HG02970 (cell line): ENCODE results near the gene ABL1.

Experiments
- ATAC-seq: cut with Tn5 transposase; IDR thresholded peaks from one replicate; pipeline ENCODE4 v1.9.1; 2021; ENCODE audit warnings: mild to moderate bottlenecking, moderate library complexity, moderate number of reproducible peaks; ENCODE audit not compliant: unreplicated experiment, low FRiP score

ABL1 gene

DNA sequence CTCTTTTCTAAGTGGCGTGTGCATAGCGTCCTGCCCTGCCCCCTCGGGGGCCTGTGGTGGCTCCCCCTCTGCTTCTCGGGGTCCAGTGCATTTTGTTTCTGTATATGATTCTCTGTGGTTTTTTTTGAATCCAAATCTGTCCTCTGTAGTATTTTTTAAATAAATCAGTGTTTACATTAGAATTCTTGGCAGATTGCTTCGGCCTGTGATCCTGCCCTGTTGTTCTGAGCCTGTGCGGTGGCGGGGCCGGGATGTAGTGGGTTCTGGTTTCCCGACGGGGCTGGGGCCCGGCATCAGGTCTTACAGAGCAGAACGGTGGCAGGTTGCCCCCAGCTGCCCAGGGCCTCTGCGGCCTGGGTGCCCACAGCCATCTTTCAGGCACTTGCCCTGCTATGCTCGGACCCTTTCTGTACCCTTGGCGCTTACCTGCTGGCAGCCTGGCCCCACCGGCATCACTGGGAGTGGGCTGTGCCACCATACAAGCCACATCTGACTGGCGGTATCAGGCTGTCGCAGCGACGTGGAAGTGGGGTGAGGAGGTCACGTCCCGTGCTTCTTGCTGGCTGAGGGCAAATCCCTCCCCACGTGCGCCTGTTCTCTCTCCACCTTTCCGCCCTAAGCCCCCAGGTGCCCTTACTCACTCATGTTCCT, 52.6 kb downstream of the ABL1 start:
- no peak for ATAC-seq

DNA sequence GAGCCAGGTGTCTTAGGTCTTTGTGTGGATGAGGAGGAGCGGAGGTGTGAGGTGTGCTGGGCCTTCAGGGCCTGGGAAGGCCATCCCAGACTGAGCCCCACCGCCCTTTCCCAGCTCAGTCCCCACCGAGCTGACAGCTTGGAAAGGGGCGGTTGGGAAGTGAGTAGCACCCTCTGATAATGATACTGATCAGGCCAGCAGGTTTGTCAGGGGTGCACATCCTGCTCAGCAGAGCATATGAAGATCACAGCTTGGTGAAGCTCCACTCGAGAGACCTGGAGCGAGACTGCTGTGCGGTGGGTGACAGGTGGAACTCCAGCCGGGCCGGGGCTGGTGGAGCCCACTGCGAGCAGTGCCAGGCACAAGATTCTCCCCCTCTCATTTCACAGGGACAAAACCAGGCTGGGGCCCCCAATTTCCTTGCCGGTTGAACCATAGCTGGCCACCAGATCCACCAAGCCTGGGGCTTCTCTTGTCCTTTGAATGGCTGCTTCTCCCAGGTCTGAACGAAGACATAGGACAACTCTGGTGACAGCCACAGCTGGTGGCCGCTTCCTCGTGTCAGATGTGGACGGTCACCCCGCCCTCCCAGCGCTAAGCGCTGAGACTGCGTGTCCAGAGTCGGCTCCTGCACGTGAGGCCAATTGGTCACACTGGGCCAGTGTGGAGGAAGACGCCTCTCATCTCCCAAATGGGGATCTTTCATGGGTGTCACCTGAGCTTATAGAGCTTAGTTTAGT, 53.3 kb downstream of the ABL1 start:
- ATAC-seq, result no peak

DNA sequence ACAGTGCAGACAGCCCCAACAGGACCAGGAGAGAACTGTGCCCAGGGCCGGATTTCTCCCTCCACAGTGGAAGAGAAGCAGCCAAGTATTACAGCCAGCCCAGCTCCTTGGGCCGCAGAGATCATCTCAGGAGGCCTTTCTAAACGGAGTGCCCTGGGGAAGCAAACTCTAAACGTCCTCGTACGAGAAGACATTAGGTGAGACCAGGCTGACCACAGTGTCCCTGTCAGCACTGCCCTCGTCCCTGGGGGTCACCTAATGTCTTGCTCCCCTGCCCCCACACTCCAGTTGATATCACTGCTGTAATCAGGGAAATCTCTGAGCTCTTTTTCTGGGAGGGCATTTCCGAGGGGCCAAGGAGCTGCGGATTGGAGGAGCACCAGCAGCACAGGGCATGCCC, 55.1 kb downstream of the ABL1 start:
- ATAC-seq, result no peak

DNA sequence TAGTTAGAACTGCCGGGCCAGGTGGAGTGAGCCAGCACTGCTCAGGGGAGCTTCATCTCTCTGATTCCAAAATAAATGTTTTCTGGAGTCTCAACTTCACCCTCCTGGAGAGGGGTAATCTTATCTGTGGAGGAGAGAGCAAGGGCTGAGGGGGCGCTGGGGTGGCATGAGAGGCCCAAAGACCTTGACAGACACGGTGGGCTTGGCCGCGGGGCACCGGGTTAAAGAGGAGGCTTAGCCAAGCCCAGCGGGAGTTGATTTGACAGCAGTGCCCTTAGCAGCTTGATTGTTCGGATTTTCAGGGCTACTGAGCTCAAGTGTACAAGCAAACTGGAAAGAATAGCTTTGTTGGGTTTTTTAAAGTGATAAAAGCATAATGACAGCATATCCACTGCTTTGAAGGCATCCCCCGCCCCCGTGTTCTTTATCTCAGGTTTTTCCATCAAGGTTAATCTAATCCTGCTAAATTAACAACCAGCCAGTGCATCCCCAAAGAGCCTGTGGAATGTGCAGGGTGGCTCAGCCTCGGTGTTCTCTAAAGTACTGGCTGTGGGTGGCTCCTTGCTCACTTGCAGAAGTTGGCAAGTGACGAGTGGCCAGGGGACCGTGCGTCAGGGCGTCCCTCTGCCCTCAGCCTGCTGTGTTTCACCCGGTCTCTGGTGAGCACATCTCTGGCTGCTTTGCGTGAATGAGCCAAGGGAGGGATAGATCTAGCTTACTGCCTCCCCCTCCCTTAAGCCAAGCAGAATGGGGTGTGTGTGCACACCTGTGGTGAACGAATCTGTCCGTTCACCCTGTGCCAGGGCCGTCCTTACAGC, 56.0 kb downstream of the ABL1 start:
- no peak for ATAC-seq

DNA sequence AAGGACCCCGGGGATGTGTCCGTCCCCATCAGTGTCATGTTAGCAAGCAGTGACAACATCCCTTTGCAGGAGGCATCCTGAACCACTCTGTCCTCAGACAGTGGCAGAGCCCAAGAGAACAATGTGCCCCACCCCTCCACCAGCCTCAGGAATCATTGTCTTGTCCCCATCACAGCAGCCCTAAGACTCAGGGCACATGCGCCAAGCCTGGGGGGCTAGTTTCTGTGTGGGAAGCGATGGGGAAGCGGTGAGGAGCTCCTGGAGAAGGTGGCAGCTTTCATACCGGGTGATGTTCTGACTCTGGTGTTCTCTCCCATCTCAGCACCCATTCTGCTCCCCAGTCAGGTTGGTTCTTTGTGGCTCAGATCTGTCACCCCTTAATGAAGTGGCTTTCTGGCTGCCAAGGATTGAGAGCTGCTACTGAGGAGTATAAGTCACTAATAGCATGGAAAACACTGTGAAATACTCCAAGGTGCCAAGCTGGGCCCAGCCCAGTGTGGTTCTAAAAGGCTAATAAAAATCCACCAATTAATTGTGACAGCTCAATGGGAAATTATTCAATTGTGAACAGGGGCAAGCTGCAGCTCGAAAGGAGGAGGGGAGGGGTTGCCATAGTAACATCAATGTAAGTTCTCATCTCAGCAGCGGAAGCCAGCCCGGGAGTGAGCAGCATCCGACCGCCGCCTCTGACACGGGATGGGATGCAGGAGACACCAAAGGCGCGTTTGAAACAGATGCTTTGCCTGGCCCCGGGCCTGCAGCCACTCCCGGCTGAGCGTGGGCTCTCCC, 56.8 kb downstream of the ABL1 start:
- ATAC-seq, result no peak

DNA sequence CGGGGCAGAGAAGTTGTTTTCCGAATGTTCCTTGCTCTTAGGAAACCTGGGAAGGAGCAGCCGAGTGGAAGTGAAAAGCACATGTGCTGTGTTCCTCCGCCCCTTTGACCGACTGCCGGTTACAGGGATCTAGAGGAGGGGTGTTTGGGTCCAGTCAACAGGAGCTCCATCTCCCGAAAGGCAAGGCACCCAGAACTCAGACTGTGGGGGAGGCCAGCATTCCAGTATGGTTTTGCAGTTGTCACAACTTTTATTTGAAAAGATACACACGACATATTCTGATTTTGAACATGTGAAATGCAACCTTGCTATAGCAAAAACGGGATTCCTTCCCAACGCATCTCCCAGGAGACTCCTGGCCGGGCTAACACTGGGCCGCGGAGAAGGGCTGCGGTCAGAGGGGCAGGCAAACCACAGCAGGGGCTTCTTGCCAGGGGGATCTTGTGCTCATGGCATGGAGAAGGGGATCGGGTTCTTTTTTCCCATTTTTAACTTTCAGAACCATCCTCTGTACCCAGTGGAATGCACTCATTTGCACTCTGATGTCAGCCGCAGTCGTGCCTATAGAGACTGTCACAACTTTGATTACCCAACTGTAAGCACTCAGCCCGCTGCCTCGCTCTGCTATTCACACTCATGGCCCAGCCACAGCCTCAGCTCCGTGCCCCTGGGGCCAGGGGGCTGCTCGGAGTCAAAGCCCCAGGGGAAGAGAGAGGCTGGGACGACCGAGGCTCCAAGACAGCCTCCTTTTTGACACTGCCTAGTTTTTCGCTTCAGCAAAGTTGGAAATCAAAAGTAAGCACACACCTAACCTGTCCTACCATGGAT, 57.6 kb downstream of the ABL1 start:
- ATAC-seq, result no peak

DNA sequence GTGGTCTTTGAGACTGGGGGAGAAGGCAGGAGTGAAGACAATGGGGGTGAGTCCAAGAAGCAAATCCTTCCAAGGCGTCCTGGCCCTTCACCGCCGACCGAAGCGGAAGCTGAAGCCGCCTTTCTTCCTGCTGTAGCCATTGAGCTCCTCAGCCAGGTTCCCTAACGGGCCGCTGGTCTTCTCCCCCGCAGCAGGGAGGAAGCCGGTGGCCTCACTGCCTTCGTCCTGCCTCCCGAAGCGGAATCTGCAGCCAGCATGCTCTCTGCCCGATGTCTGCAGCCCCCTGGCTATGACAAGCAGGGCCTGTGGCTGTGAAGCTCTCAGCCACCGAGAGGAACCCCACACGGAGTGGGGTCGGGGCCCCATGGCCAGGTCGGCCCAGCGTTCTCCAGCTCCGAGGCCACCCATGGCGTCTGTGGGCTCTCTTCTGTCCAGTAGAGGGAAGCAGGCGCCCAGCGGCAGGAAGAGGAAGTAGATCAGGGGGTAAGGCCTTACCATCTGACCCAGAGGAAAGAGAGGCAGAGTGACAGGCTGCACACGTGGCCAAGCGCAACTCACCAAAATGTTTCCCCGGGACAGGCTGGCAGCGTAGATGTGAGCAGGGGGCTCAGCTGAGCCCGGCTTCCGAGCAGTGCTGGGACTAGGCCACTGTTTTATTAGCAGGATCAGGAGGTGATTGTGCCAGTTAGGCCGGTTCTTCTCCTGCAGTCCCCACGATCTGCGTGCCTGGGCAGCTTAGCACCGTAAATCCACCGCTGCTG, 58.5 kb downstream of the ABL1 start:
- ATAC-seq, result no peak

DNA sequence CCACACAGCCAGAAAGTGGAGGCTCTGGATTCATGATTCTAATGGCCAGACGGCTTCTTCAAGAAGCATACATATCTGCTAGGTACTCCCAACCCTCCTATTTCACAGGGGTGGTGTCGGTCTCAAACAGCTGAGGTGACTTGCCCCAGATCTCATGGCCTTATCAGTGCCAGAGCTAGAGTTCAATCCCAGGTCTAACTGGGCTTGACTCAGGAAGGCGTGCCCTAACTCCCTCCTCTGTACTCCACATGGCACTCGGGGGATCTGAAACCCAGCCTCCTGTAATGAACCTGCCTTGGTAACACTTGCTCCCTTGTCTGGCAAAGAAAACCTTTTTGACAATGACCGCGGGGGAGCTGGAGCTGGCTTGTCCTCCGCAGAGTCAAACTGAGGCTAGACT, 59.5 kb downstream of the ABL1 start:
- ATAC-seq, result no peak

DNA sequence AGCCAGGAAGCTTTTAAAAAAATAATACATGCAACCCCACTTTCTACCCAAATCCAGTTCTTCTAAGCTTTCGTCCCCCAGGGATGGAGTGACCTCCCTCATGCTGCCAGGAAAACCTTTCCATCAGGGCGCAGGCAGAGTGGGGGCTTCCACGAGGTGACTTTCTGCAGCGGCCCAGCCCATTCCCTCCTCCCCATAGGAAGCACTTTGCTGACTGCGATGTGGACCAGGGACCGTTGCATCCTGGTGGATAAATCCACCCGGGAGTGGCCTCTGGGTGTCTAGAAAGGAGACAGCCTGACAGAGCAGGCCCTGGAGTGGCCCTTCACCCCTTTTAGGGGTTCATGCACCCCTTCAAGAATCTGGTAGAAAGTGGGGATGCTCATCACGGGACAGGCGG, 60.0 kb downstream of the ABL1 start:
- ATAC-seq, result no peak

DNA sequence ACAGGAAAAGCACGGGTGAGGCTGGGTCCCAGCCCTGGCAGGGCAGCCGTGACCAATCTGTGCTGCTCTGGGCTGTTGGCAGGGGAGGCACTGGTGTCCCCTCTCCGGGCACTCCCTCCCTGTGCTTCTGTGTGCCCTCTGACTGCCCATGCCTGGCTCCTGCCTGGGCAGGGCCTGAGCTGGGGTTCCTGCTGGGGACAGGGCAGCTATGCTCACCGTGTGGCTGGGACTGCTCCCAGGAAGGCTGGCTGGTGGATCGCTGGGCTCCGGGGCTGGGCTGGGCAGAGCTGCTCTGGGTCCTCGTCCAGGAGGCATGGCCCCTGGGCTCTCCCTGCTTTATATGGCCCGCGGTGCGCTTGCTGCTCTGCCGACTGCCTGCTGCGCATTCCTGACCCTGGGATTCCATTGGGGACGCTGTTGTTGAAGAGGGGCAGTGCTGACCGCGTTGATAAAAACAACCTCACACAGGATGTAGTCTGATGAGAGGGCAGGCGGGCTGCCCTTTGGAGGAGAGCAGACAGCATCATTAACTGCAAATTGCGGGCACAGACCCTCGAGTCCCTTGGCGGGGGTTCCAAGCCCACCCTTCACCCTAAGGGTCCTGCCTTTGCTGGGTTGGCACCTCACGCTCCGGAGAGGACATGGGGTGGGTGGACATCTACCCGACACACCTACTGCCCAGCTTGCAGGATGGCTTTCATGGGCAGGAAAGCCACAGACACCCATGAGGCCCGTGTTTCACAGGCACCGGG, 60.6 kb downstream of the ABL1 start:
- ATAC-seq, result no peak

DNA sequence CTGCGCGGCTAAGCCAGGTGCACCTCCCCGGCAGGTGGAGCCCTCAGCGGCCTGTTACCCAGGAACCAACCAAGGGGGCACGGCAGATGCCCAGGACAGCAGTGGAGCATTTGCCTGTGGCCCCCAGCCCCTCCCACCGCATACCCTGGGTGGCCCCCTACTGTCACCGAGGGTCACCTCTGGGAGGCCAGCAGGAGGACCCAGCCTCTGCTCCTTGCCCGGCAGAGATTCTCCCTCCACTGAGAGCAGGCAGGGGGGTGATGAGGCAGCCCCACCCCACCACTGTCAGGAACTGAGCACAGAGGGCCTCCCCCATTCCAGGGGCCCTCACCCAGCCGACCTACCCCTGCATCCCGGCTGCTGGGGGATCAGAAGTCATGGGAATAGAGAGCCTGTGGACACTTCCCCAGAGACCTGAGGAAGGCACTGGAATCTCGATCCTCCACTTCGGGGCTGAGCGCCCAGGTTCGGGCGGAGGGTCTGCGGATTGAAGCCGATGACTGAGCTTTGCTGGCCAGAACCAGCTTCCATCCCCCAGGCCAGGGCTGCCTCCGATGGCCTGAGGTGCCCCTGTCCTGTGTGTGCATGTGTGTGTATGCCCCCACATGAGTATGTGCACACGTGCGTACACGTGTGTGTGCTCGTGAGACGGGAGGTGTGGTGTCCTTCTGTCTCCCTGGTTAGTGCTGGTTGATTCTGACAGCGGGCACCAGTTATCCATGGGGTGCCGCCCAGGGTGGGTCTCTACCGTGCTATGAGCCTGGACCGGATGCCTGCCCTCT, 61.4 kb downstream of the ABL1 start, which contains the start of gene QRFP:
Gene QRFP (minus strand): TSS at position 580 of the 782 bp plus-strand sequence. CDS start 2,974 bp downstream, outside the sequence.
- no peak for ATAC-seq

DNA sequence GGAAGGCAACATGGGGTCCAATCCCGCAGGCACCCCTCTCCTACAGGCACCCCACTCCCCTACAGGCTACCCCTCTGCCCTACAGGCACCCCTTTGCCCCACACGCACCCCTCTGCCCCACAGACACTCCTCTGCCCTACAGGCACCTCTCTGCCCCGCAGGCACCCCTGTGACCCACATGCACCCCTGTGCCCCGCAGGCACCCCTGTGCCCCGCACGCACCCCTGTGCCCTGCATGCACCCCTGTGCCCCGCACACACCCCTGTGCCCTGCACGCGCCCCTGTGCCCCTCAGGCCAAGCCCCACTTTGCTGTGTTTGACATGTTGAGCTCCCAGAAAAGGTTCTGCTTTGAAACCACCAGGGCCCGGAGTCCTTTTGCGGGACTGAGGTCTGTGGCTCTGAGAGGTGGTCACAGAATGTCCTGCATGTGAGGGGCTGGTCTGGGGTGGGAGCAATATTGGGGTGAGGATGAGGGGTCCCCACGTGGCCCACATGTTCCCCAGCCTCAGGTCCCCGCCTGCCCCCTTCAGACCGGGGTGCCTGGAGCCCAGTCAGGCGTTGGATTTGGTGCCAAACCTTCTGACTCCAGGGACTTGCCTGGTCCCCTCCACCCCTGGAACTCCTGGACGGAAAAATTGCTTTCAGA, 62.2 kb downstream of the ABL1 start:
- no peak for ATAC-seq

DNA sequence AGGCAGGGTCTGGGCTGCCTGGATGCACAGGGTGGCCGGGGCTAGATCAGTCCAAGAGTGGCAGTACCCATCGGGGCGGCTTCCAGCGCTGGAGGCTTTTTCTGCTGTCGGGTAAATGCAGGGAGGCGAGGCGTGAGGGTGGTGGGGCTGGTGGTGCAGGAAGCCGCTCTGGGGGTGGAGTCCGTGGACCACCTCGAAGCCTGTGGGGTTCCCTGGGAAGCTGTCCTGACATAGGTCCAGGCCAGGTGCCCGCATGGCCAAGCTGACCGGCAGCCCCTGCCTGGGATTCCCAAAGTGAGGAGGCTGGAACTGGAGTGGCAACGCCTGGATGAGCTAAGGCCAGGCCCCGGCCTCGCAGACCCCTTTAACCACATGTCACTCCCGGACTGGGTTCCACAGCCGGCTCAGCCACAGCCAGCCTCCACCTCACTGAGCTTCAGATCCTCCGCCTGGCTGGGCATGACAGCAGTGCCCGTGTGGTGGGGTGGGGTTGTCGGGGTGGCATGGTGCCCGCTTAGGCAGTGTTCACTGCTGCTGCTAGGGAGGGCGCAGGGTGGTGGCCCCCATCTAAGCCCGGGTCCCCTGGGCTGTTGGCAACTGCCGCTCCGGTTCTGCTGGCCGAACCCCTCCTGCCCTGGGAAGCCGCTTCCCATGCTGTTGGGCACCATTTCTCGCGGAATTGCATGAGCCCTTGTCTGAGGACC, 62.9 kb downstream of the ABL1 start:
- no peak for ATAC-seq

DNA sequence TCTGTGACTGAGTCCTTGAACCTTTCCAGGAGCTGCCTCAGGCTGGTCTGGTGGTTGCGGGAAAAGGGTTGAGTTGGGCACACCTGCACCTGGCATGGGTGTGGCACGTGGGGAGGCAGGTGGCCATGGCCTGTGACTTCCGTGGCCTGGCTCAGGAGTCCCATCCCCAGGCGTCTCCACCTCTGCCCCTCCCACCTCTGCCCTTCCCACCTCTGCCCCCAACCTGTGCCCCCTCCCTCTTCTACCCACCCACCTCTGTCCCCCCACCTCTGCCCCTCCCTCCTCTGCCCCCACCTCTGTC, 63.4 kb downstream of the ABL1 start:
- no peak for ATAC-seq

DNA sequence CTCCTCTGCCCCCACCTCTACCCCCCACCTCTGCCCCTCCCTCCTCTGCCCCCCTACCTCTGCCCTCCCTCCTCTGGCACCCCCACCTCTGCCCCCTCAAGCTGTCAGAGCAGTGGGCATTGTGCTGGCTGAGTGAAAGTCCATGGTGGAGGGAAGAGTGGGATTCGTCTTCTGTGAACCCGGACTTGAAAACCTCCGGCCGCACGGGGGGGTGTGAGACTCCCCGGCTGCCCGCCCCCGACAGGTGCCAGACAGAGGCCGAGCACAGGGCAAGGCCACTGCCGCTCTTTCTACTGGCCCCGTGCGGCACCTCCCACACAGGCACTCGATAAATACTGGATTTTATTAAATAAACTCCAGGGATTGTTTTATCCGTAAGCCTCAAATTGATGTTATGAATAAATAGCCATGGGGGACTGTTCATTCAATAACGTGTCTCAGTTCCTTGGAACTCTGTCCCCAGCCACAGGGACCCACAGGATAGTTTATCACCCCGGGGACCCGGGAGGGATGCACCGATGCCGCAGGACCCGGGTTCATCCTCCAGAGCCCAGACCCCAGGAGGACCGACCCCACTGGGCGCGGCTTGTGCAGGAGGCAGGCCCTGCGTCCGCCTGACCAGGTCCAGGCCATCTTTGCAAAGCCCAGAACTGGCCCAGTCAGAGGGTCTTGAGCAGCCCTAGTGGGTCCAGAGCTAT, 64.1 kb downstream of the ABL1 start:
- no peak for ATAC-seq
